Upper lobe of left lung (tissue), 6 donors: ENCODE measurements around the gene ACACA. TPM values are rescaled to one million over a fixed set of nuclear protein-coding genes. Genes with fewer than 3 reads are reported as not detected.

Source experiments
- ATAC-seq, 2 donors: fragments of 200-7000 bp; cut with Tn5 transposase; one replicate each; pipeline ENCODE4 v1.9.1; 2022; ENCODE audit warnings: mild to moderate bottlenecking in 2 of 2, moderate library complexity in 2 of 2; ENCODE audit not compliant: low FRiP score in 2 of 2
- DNase-seq, 2 donors: peaks; one replicate each; pipeline ENCODE4 v3.0.0-alpha.2; 2019 to 2020
- H3K27ac ChIP-seq, 4 donors: fragments of 200-600 bp; sonication (generic); one replicate each; pipeline ENCODE4 v1.5.1; 2016 to 2019
- H3K27me3 ChIP-seq, 4 donors: fragments of 200-600 bp; sonication (generic); one replicate each; pipeline ENCODE4 v1.5.1; 2017 to 2019
- H3K36me3 ChIP-seq, 4 donors: fragments of 200-600 bp; sonication (generic); one replicate each; pipeline ENCODE4 v1.5.1; 2016 to 2019
- H3K4me1 ChIP-seq, 4 donors: fragments of 200-600 bp; sonication (generic); one replicate each; pipeline ENCODE4 v1.5.1; 2018 to 2019
- H3K4me3 ChIP-seq, 4 donors: fragments of 200-600 bp; sonication (generic); one replicate each; pipeline ENCODE4 v1.5.1; 2017 to 2019; ENCODE audit warnings: mild to moderate bottlenecking in 2 of 4, moderate library complexity in 1 of 4
- H3K9me3 ChIP-seq, 4 donors: fragments of 200-600 bp; sonication (generic); one replicate each; pipeline ENCODE4 v1.5.1; 2018 to 2019
- EP300 ChIP-seq, 4 donors: sonication (generic); formaldehyde crosslinking; IDR thresholded peaks; one replicate each; pipeline ENCODE4 v1.5.1; 2017; ENCODE audit warnings: antibody characterized with exemption in 4 of 4, control low read depth in 2 of 4
- POLR2A ChIP-seq, 4 donors: fragments of 450-650 bp; IDR thresholded peaks; one replicate each; pipeline ENCODE4 v1.5.1; 2016 to 2017; ENCODE audit warnings: antibody characterized with exemption in 4 of 4, mild to moderate bottlenecking in 2 of 4
- POLR2AphosphoS5 ChIP-seq, 2 donors: sonication (generic); formaldehyde crosslinking; IDR thresholded peaks; one replicate each; pipeline ENCODE4 v1.5.1; 2017; ENCODE audit warnings: antibody characterized with exemption in 2 of 2
- WGBS, 2 donors: methylation state at CpG; one replicate each; pipeline ENCODE4 v1.1.5; 2017 to 2018; 5-methylcytosine and 5-hydroxymethylcytosine counted together
- total RNA-seq, 6 donors: library from RNA; depleted of rRNA in 4 of 6; stranded (reverse); fragments of >200 nt in 4 of 6; gene quantifications; one replicate each; pipeline versions ENCODE4 v1.1.0 to v1.2.1, GENCODE V29; 2016 to 2021
- TF ChIP-seq, protein P1 (sequence below), 6 experiments: fragments of 450-650 bp in 4 of 6; fragments of 200-600 bp in 2 of 6; sonication (generic) in 2 of 6; IDR thresholded peaks; one replicate each; pipeline ENCODE4 v1.5.1; 2016 to 2019; ENCODE audit warnings: antibody characterized with exemption in 6 of 6
- donor health status: DM: no; HTN: no; CAD: no; lungs with moderate emphysema.
- donor health status: DM: no; HTN: yes; CAD: no; lungs with severe emphysema.

The ACACA gene
- total RNA-seq, 6 donors from 2014 or later, result 55.7 to 129 (median 91.9) TPM

DNA sequence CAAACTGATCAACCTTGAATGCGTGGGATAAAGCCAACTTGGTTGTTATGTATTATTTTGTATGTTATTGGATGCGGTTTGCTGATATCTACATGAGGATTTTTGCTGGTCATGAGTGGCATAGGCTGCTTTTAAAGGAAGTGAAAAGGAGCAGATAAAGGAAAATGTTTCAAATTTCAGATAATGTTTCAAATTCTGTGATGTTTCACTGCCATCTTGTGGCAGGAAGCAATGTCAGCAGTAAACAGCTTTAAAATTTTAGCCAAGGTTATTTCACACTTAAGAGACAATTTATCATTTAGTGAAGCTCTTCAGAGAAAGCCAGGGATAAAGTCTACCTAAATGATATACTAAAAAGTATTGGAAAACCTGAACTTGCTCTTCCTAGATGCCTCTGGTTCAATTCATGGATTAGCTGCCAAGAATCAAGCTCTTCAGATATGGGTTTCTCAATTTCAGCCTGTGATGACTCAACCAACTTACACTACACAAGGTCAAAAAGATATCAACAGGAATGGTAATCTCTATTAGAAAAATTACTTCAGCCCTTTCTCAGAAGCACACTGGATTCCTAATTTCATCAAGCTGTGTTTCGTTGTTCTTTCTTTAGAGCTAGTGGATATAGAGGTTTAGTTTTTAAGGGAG is 166.8 kb downstream of the ACACA start:
- H3K4me1 ChIP-seq, result no peaks in the 10 kb centered on the region
- no peak overlapping the region for H3K27ac ChIP-seq
- TF ChIP-seq EP300 (IDR thresholded peaks at IDR 0.05) (no peak), POLR2A (IDR thresholded peaks at IDR 0.05) (no peak), POLR2AphosphoS5 (IDR thresholded peaks at IDR 0.05) (no peak)
- TF ChIP-seq, protein P1, sequence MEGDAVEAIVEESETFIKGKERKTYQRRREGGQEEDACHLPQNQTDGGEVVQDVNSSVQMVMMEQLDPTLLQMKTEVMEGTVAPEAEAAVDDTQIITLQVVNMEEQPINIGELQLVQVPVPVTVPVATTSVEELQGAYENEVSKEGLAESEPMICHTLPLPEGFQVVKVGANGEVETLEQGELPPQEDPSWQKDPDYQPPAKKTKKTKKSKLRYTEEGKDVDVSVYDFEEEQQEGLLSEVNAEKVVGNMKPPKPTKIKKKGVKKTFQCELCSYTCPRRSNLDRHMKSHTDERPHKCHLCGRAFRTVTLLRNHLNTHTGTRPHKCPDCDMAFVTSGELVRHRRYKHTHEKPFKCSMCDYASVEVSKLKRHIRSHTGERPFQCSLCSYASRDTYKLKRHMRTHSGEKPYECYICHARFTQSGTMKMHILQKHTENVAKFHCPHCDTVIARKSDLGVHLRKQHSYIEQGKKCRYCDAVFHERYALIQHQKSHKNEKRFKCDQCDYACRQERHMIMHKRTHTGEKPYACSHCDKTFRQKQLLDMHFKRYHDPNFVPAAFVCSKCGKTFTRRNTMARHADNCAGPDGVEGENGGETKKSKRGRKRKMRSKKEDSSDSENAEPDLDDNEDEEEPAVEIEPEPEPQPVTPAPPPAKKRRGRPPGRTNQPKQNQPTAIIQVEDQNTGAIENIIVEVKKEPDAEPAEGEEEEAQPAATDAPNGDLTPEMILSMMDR (IDR thresholded peaks at IDR 0.05), result peak; percentile 13 to 53 (median 36)
- H3K4me3 ChIP-seq, result no peak overlapping the region
- H3K27me3 ChIP-seq, result no peaks in the 10 kb centered on the region
- no peak for DNase-seq
- ATAC-seq, result peak in 1 of 2 donors; percentile 50
- 63 to 79% methylated on average over 3 of the region's 3 CpGs for WGBS, 2 donors
- H3K36me3 ChIP-seq, result peaks cover 20 to 81% (median 37%) of the 10 kb centered on the region in 4 donors
- no peaks in the 10 kb centered on the region for H3K9me3 ChIP-seq

DNA sequence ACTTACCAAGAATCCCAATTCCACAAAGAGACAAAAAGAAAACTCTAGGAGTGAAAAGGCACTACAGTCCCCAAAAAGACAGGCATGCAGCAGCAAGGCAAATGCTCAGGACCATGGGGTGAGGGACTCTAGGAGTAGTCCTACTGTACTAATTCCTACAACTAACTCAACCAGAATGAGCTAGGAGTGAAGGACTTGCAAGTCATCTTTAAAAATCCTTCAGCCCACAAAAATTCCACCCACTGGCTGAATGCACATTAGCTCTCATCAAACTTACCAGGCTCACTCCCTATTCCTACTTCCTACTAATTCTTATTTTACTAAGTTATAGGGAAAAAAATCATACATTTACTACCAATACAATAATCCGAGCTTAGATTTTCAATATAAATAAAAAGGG is 172.5 kb downstream of the ACACA start:
- Histone ChIP-seq H3K4me3 (no peak overlapping the region), H3K9me3 (no peaks in the 10 kb centered on the region), H3K36me3 (peaks cover 15 to 63% (median 17%) of the 10 kb centered on the region in 4 donors), H3K27me3 (no peaks in the 10 kb centered on the region), H3K27ac (no peak overlapping the region), H3K4me1 (no peaks in the 10 kb centered on the region)
- TF ChIP-seq, protein P1 (IDR thresholded peaks at IDR 0.05), result no peak
- TF ChIP-seq POLR2AphosphoS5 (IDR thresholded peaks at IDR 0.05), result no peak
- ATAC-seq, result no peak
- no peak for DNase-seq
- 92 to 96% methylated on average over 1 of the region's 1 CpG for WGBS, 2 donors

DNA sequence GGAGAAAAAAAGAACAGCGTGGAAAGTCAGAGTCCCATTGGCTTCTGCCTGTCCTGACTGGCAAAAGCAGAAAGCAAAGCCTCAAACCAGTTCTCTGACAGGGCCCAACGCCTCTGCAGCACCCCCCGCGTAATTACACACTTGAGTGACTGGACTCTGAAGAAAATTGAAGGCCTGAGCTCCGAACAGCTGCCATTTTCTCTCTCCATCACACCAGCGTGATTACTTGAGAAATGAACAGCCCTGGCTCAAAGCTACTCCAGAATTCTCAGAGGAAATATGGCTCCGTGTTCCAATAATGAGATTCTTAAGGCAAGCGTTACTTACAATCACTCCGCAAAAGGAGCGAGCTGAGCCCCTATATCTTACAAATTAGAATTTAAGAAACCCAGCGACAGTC is 173.6 kb downstream of the ACACA start:
- no peaks in the 10 kb centered on the region for H3K27me3 ChIP-seq
- no peak for TF ChIP-seq POLR2A (IDR thresholded peaks at IDR 0.05)
- TF ChIP-seq, protein P1 (IDR thresholded peaks at IDR 0.05), result no peak
- TF ChIP-seq EP300 (IDR thresholded peaks at IDR 0.05), result no peak
- TF ChIP-seq POLR2AphosphoS5 (IDR thresholded peaks at IDR 0.05), result no peak
- H3K9me3 ChIP-seq, result no peaks in the 10 kb centered on the region
- H3K36me3 ChIP-seq, result peaks cover 12 to 54% (median 18%) of the 10 kb centered on the region in 4 donors
- H3K4me1 ChIP-seq, result no peaks in the 10 kb centered on the region
- no peak overlapping the region for H3K4me3 ChIP-seq
- WGBS, 2 donors, result 94 to 96% methylated on average over 11 of the region's 11 CpGs
- DNase-seq, result no peak
- no peak overlapping the region for H3K27ac ChIP-seq
- no peak for ATAC-seq

DNA sequence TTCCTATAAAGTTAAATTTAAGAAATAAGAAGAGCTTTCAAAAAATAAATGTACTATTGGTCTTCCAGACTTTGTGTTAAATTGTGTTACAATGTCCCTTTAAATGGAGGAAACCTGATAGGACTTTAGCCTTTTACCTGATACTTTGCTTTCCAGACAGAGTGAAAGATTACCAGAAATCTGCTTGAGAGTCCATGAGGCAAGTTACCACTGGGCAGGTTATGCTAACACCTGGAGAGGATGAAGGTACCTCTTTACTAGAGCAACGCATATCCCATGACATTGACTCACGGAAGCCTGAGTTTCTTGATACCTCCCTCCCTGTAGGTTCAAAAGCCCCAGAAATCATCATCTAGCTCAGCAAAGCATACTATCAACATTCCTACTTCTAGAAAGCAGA is 174.7 kb downstream of the ACACA start:
- H3K36me3 ChIP-seq, result peaks cover 4 to 44% (median 16%) of the 10 kb centered on the region in 4 donors
- WGBS, 2 donors, result 90 to 92% methylated on average over 2 of the region's 2 CpGs
- TF ChIP-seq, protein P1 (IDR thresholded peaks at IDR 0.05), result no peak
- TF ChIP-seq POLR2AphosphoS5 (IDR thresholded peaks at IDR 0.05) (no peak), EP300 (IDR thresholded peaks at IDR 0.05) (no peak), POLR2A (IDR thresholded peaks at IDR 0.05) (no peak)
- DNase-seq (no peak), ATAC-seq (no peak)
- no peak overlapping the region for H3K27ac ChIP-seq
- no peaks in the 10 kb centered on the region for H3K9me3 ChIP-seq
- H3K27me3 ChIP-seq, result no peaks in the 10 kb centered on the region
- H3K4me1 ChIP-seq, result no peaks in the 10 kb centered on the region
- no peak overlapping the region for H3K4me3 ChIP-seq

DNA sequence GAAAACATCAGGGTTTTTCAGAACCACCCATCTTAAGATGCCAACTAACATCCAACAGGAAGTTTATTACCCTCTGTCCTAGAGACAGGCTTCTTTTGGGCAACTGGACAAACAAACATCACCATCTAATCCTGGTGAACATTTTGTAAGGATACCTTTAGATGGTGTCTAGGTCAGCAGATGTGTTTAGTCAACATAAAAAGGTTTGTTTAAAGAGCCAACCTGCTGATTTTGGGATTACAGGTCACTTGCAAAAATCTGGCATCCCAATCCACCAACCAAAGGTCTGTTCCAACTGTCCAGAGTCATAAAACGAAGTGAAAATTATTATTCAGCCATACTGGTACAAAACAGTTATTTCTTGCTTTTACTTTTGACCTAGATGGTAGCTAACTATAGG is 176.0 kb downstream of the ACACA start:
- no peak overlapping the region for H3K4me3 ChIP-seq
- H3K27ac ChIP-seq, result no peak overlapping the region
- no peaks in the 10 kb centered on the region for H3K27me3 ChIP-seq
- H3K36me3 ChIP-seq, result peaks cover 4 to 46% (median 21%) of the 10 kb centered on the region in 4 donors
- no peaks in the 10 kb centered on the region for H3K9me3 ChIP-seq
- DNase-seq, result no peak
- TF ChIP-seq EP300 (IDR thresholded peaks at IDR 0.05) (no peak), POLR2AphosphoS5 (IDR thresholded peaks at IDR 0.05) (no peak), POLR2A (IDR thresholded peaks at IDR 0.05) (no peak)
- TF ChIP-seq, protein P1 (IDR thresholded peaks at IDR 0.05), result no peak
- H3K4me1 ChIP-seq, result no peaks in the 10 kb centered on the region
- no peak for ATAC-seq
- WGBS, 2 donors, result 95 to 100% methylated on average over 1 of the region's 1 CpG
